HL-60 (cell line): ENCODE results near the gene CPED1.

Experiments used
- DNase-seq, 2 experiments: peaks; one replicate each; pipeline ENCODE4 v3.0.0-alpha.2; 2010 to 2020; ENCODE audit warnings: low read depth in 1 of 2, low spot score in 1 of 2
- H3K27ac ChIP-seq: fragments of 250-450 bp; sonication (Bioruptor Pico); replicated peaks from 2 replicates; pipeline ENCODE4 v1.5.1; 2020; ENCODE audit warnings: mild to moderate bottlenecking, moderate library complexity
- H3K27me3 ChIP-seq: fragments of 250-450 bp; sonication (Bioruptor Pico); 2 replicates; pipeline ENCODE4 v1.5.1; 2021; ENCODE audit warnings: mild to moderate bottlenecking, moderate library complexity; ENCODE audit not compliant: insufficient read depth, poor library complexity, severe bottlenecking
- H3K4me3 ChIP-seq: replicated peaks from 2 replicates; pipeline ENCODE4 v1.5.1; 2011; ENCODE audit warnings: mild to moderate bottlenecking, control low read depth, low read length; ENCODE audit not compliant: insufficient read depth
- GABPA ChIP-seq: IDR thresholded peaks from 2 replicates; pipeline ENCODE4 v1.6.1; 2012; ENCODE audit warnings: low read depth
- POLR2AphosphoS5 ChIP-seq: IDR thresholded peaks from 2 replicates; pipeline ENCODE4 v1.6.1; 2012; ENCODE audit warnings: low read depth
- SPI1 ChIP-seq: IDR thresholded peaks from 2 replicates; pipeline ENCODE4 v1.6.1; 2012; ENCODE audit warnings: low read depth, mild to moderate bottlenecking, borderline replicate concordance
- TF ChIP-seq, protein P1 (sequence below): IDR thresholded peaks from 2 replicates; pipeline ENCODE4 v1.6.1; 2012; ENCODE audit warnings: low read depth; ENCODE audit not compliant: insufficient replicate concordance
- TF ChIP-seq, protein P2 (sequence below): IDR thresholded peaks from one replicate; pipeline ENCODE4 v1.5.1; 2011; ENCODE audit warnings: low read length, control low read depth, inconsistent platforms; ENCODE audit not compliant: insufficient read depth

The CPED1 gene

DNA sequence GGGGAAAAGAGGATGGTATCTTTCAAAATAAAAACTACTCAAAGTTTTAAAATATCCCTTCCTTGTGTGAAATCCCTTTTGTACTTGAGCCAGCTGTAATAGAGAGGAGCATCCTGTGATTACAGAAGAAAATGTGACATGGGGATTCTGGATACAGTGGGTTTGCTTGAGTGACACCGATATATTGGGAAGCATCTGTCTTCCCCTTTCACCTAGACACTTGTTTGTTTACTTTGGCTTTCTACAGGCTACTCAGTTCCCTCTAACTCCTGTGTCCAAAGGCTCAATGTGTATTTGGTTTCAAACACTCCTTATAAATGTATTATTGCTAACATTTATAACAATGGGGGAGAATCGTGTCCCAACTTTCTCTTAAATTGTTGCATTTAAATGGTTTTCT is 24.4 kb downstream of the CPED1 start:
- no peak for DNase-seq

DNA sequence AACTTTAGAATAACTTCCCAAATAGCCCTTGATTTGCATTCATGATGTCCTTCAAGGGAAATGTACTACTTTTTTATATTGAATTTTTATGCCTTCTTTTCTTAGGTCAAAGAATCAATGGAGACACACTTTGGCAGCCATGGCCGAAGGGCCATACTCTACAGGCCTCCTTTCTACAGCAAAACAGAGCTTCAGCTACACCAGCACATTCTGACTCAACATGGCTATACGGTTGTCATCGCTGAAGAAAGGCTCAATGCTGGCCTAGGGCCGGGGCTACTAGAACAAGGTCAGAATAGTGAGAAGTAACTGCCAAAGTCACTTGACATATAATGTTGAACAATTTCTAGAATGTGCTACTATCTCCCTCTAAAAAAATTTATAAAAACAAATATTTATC is 27.0 kb downstream of the CPED1 start:
- Histone ChIP-seq H3K4me3 (no peak overlapping the region), H3K27ac (no peak overlapping the region), H3K27me3 (no peaks in the 10 kb centered on the region)
- TF ChIP-seq GABPA (no peak), SPI1 (no peak), POLR2AphosphoS5 (no peak)
- TF ChIP-seq, protein P1, sequence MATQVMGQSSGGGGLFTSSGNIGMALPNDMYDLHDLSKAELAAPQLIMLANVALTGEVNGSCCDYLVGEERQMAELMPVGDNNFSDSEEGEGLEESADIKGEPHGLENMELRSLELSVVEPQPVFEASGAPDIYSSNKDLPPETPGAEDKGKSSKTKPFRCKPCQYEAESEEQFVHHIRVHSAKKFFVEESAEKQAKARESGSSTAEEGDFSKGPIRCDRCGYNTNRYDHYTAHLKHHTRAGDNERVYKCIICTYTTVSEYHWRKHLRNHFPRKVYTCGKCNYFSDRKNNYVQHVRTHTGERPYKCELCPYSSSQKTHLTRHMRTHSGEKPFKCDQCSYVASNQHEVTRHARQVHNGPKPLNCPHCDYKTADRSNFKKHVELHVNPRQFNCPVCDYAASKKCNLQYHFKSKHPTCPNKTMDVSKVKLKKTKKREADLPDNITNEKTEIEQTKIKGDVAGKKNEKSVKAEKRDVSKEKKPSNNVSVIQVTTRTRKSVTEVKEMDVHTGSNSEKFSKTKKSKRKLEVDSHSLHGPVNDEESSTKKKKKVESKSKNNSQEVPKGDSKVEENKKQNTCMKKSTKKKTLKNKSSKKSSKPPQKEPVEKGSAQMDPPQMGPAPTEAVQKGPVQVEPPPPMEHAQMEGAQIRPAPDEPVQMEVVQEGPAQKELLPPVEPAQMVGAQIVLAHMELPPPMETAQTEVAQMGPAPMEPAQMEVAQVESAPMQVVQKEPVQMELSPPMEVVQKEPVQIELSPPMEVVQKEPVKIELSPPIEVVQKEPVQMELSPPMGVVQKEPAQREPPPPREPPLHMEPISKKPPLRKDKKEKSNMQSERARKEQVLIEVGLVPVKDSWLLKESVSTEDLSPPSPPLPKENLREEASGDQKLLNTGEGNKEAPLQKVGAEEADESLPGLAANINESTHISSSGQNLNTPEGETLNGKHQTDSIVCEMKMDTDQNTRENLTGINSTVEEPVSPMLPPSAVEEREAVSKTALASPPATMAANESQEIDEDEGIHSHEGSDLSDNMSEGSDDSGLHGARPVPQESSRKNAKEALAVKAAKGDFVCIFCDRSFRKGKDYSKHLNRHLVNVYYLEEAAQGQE, result no peak
- TF ChIP-seq, protein P2, sequence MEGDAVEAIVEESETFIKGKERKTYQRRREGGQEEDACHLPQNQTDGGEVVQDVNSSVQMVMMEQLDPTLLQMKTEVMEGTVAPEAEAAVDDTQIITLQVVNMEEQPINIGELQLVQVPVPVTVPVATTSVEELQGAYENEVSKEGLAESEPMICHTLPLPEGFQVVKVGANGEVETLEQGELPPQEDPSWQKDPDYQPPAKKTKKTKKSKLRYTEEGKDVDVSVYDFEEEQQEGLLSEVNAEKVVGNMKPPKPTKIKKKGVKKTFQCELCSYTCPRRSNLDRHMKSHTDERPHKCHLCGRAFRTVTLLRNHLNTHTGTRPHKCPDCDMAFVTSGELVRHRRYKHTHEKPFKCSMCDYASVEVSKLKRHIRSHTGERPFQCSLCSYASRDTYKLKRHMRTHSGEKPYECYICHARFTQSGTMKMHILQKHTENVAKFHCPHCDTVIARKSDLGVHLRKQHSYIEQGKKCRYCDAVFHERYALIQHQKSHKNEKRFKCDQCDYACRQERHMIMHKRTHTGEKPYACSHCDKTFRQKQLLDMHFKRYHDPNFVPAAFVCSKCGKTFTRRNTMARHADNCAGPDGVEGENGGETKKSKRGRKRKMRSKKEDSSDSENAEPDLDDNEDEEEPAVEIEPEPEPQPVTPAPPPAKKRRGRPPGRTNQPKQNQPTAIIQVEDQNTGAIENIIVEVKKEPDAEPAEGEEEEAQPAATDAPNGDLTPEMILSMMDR, result no peak
- DNase-seq, result no peak

More for the DNA sequence above, 24.4 kb downstream of the CPED1 start:
- H3K4me3 ChIP-seq, result no peak overlapping the region
- TF ChIP-seq, protein P2, result no peak
- no peak for TF ChIP-seq SPI1
- TF ChIP-seq POLR2AphosphoS5, result no peak
- TF ChIP-seq, protein P1, result no peak
- no peak for TF ChIP-seq GABPA
- no peaks in the 10 kb centered on the region for H3K27me3 ChIP-seq
- no peak overlapping the region for H3K27ac ChIP-seq

DNA sequence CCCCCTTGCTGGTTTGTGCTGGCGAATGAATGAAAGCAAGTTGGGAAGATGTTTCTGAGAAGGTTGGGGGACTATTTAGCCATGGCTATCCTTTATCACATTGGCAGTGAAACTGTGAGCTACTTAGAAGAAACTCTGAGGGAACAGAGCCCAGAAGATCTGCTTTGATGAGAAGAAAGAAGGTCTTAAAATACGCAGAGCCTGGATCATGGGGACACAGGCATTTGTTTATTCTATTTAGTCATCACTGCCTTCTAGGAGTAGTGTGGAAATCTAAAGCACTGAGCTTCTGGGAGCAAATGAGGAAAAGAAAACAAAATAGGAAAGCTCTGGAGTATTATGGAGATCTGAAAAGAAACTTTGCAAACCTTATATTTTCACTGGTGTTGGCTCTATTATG is 28.5 kb downstream of the CPED1 start:
- Histone ChIP-seq H3K27ac (no peak overlapping the region), H3K27me3 (no peaks in the 10 kb centered on the region), H3K4me3 (no peak overlapping the region)
- TF ChIP-seq SPI1, result no peak
- TF ChIP-seq, protein P1, result no peak
- DNase-seq, result no peak

DNA sequence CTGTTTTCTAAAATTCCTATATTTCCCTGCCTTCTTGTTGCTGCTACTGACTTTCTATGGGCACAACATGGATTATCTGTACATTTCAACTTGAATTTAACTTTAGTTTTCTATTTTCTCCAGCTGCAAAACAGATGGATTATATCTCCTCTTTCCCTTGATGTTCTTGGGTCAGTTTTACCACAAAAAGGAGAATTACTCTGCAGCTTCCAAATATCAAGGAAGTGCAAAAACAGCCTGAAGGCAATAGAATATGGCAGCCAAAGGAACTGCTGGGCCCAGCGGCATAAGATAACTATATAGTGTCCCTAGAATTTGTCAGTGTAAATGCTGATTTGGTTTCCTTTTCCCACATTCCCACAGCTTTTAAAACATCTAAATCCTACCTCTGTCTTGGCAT is 29.1 kb downstream of the CPED1 start:
- Histone ChIP-seq H3K27me3 (no peaks in the 10 kb centered on the region), H3K4me3 (no peak overlapping the region), H3K27ac (no peak overlapping the region)
- no peak for DNase-seq
- TF ChIP-seq, protein P1, result no peak
- TF ChIP-seq POLR2AphosphoS5 (no peak), SPI1 (no peak), GABPA (no peak)
- TF ChIP-seq, protein P2, result no peak
